Type B pancreatic cell (in vitro differentiated cells): Measurements from ENCODE around the gene BCL11B. TPM values are rescaled to one million over a fixed set of nuclear protein-coding genes. Genes with fewer than 3 reads are reported as not detected.

ENCODE experiments used
- DNase-seq: peaks from one replicate; pipeline ENCODE4 v3.0.0; 2021; ENCODE audit warnings: mixed read lengths; ENCODE audit not compliant: unreplicated experiment; ENCODE audit errors: extremely low spot score
- H3K27ac Mint-ChIP-seq: 2 replicates; pipeline ENCODE4 v1.8.0; 2021; ENCODE audit warnings: mild to moderate bottlenecking, mixed read lengths
- H3K27me3 Mint-ChIP-seq: 2 replicates; pipeline ENCODE4 v1.8.0; 2021; ENCODE audit warnings: mixed read lengths
- H3K36me3 Mint-ChIP-seq: 2 replicates; pipeline ENCODE4 v1.8.0; 2021; ENCODE audit warnings: mixed read lengths
- H3K4me1 Mint-ChIP-seq: one replicate; pipeline ENCODE4 v1.8.0; 2021; ENCODE audit warnings: mixed read lengths; ENCODE audit not compliant: unreplicated experiment
- H3K4me3 Mint-ChIP-seq: 2 replicates; pipeline ENCODE4 v1.8.0; 2021; ENCODE audit warnings: mild to moderate bottlenecking, mixed read lengths
- H3K9me3 Mint-ChIP-seq: 2 replicates; pipeline ENCODE4 v1.8.0; 2021; ENCODE audit warnings: mixed read lengths
- CTCF ChIP-seq: fragments of 200-600 bp; sonication (generic); conservative IDR thresholded peaks from 2 replicates; pipeline ENCODE4 v1.5.0; 2021; ENCODE audit warnings: antibody characterized with exemption, mild to moderate bottlenecking
- total RNA-seq: library from RNA; stranded (reverse); gene quantifications from 2 replicates; pipeline ENCODE4 v1.2.1, GENCODE V29; 2021; ENCODE audit warnings: low replicate concordance

The BCL11B gene
- total RNA-seq, 1 donor from 2014 or later, result 11.4 TPM

- DNase-seq, result no peak
- Mint-ChIP-seq H3K4me1 (peaks cover 70% of the 10 kb centered on the region), H3K9me3 (no peaks in the 10 kb centered on the region), H3K4me3 (peak overlapping the region; percentile 14), H3K27me3 (peaks cover 35% of the 10 kb centered on the region), H3K36me3 (no peaks in the 10 kb centered on the region), H3K27ac (peak overlapping the region; percentile 27)
- no peak for TF ChIP-seq CTCF
These were observed 11.1 kb downstream of the BCL11B start for GRCh38 chr14:99260587-99261551.

- peaks cover 65% of the 10 kb centered on the region for H3K4me1 Mint-ChIP-seq
- H3K27ac Mint-ChIP-seq, result no peak overlapping the region
- no peaks in the 10 kb centered on the region for H3K9me3 Mint-ChIP-seq
- no peak for TF ChIP-seq CTCF
- H3K27me3 Mint-ChIP-seq, result peaks cover 29% of the 10 kb centered on the region
- no peaks in the 10 kb centered on the region for H3K36me3 Mint-ChIP-seq
- DNase-seq, result no peak
- H3K4me3 Mint-ChIP-seq, result no peak overlapping the region
These were observed 11.9 kb downstream of the BCL11B start for GRCh38 chr14:99260116-99260515.

GRCh38 chr14:99258876-99259726 lies 12.9 kb downstream of the BCL11B start:
- H3K4me3 Mint-ChIP-seq, result peak overlapping the region; percentile 72
- H3K27me3 Mint-ChIP-seq, result peaks cover 28% of the 10 kb centered on the region
- no peak for TF ChIP-seq CTCF
- peak overlapping the region; percentile 68 for H3K27ac Mint-ChIP-seq
- no peaks in the 10 kb centered on the region for H3K36me3 Mint-ChIP-seq
- peaks cover 65% of the 10 kb centered on the region for H3K4me1 Mint-ChIP-seq
- H3K9me3 Mint-ChIP-seq, result no peaks in the 10 kb centered on the region
- DNase-seq, result no peak

- H3K4me3 Mint-ChIP-seq, result peak overlapping the region; percentile 72
- DNase-seq, result no peak
- H3K27me3 Mint-ChIP-seq, result peaks cover 22% of the 10 kb centered on the region
These were observed 13.6 kb downstream of the BCL11B start for GRCh38 chr14:99258341-99258861.

More at GRCh38 chr14:99258341-99258861, 13.6 kb downstream of the BCL11B start:
- Mint-ChIP-seq H3K4me1 (peaks cover 58% of the 10 kb centered on the region), H3K9me3 (no peaks in the 10 kb centered on the region), H3K27ac (peak overlapping the region; percentile 68), H3K36me3 (no peaks in the 10 kb centered on the region)
- TF ChIP-seq CTCF, result no peak
